GM12874 (cell line): ENCODE measurements around the gene HIGD1A.

Experiments
- CTCF ChIP-seq: IDR thresholded peaks from 2 replicates; pipeline ENCODE4 v1.5.1; 2011; ENCODE audit warnings: low read depth, mild to moderate bottlenecking, control low read depth, low read length, moderate library complexity; ENCODE audit not compliant: insufficient read depth

Gene HIGD1A

GRCh38 chr3:42838571-42838970 is 34.3 kb upstream of the HIGD1A start:
- no peak for TF ChIP-seq CTCF

GRCh38 chr3:42836150-42837123 is 32.1 kb upstream of the HIGD1A start:
- no peak for TF ChIP-seq CTCF

GRCh38 chr3:42831321-42831713 is 27.0 kb upstream of the HIGD1A start:
- TF ChIP-seq CTCF = peak; percentile 76

GRCh38 chr3:42830437-42831320 is 26.4 kb upstream of the HIGD1A start:
- TF ChIP-seq CTCF = 0 out of 2 replicates have a peak, but pooled peaks have one; percentile 17

- TF ChIP-seq CTCF = no peak
Observed at GRCh38 chr3:42829628-42830436, 25.5 kb upstream of the HIGD1A start.

- TF ChIP-seq CTCF = no peak
Observed at GRCh38 chr3:42829083-42829627, 24.9 kb upstream of the HIGD1A start.
